Activated T-helper 2 cell treated with anti-CD3 and anti-CD28 coated beads, Interferon-gamma antibody, Interleukin-2, Interleukin-4, amounts not matched to agents 10 μg/mL and 5 μg/mL and 100 μg/mL, durations not matched to agents 14 hours and 24 hours and 36 hours (primary cell): Measurements from ENCODE around the gene POLR3GL. TPM values are rescaled to one million over a fixed set of nuclear protein-coding genes. Genes with fewer than 3 reads are reported as not detected.

ENCODE experiments used
- DNase-seq: peaks from one replicate; pipeline ENCODE4 v3.0.0; 2021; ENCODE audit warnings: low spot score
- H3K27ac Mint-ChIP-seq: one replicate; pipeline ENCODE4 v1.8.0; 2021; ENCODE audit warnings: mixed read lengths
- H3K27me3 Mint-ChIP-seq: one replicate; pipeline ENCODE4 v1.8.0; 2021; ENCODE audit warnings: low read depth, mixed read lengths
- H3K36me3 Mint-ChIP-seq: one replicate; pipeline ENCODE4 v1.8.0; 2021; ENCODE audit warnings: low read depth, mixed read lengths
- H3K4me1 Mint-ChIP-seq: one replicate; pipeline ENCODE4 v1.8.0; 2021; ENCODE audit warnings: low read depth, mixed read lengths
- H3K4me3 Mint-ChIP-seq: one replicate; pipeline ENCODE4 v1.8.0; 2021; ENCODE audit warnings: low read depth, mild to moderate bottlenecking, moderate library complexity, mixed read lengths
- H3K9me3 Mint-ChIP-seq: one replicate; pipeline ENCODE4 v1.8.0; 2021; ENCODE audit warnings: mixed read lengths
- intact Hi-C: fragments of 100-400 bp; cut with micrococcal nuclease; formaldehyde crosslinking; loops from one replicate; pipeline ENCODE4 v1.15.1; 2023
- total RNA-seq: library from RNA; stranded (reverse); gene quantifications from 2 replicates; pipeline ENCODE4 v1.2.3, GENCODE V29; 2022

The POLR3GL gene
- total RNA-seq, 1 donor from 2014 or later = 14.7 TPM

DNA sequence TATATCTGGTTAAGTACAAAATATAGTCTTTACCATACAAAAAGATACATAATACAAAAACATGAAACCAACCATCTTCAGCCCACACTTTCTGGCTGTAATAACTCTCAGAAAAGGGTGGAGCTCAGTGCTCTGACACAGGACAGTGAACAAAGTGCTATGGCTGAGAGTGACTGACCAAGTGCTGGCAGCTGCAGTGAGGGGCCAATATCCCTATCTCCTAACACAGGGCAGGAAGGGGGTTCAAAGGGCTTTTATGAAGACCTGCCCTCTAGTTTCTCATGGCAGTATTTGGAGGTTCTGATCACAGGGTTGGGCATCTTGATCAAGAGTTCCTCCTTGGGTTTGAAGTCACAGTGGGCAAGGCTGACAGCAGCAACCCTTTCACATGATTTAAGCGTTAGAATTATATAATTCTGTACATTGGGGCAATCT lies 28.0 kb downstream of the POLR3GL start:
- Mint-ChIP-seq H3K36me3 (peaks cover 48% of the 10 kb centered on the region), H3K27ac (peak overlapping the region; percentile 54), H3K4me3 (peak overlapping the region; percentile 85), H3K4me1 (peaks cover 52% of the 10 kb centered on the region), H3K27me3 (no peaks in the 10 kb centered on the region), H3K9me3 (no peaks in the 10 kb centered on the region)
- DNase-seq = no peak
- intact Hi-C loops = no loop called here

- peak overlapping the region; percentile 54 for H3K27ac Mint-ChIP-seq
- peaks cover 48% of the 10 kb centered on the region for H3K36me3 Mint-ChIP-seq
- peaks cover 57% of the 10 kb centered on the region for H3K4me1 Mint-ChIP-seq
- DNase-seq = no peak
- peak overlapping the region; percentile 85 for H3K4me3 Mint-ChIP-seq
- intact Hi-C loops = no loop called here
- H3K27me3 Mint-ChIP-seq = no peaks in the 10 kb centered on the region
- H3K9me3 Mint-ChIP-seq = no peaks in the 10 kb centered on the region
Measured at GRCh38 chr1:145992958-145993617, 28.6 kb downstream of the POLR3GL start.

DNA sequence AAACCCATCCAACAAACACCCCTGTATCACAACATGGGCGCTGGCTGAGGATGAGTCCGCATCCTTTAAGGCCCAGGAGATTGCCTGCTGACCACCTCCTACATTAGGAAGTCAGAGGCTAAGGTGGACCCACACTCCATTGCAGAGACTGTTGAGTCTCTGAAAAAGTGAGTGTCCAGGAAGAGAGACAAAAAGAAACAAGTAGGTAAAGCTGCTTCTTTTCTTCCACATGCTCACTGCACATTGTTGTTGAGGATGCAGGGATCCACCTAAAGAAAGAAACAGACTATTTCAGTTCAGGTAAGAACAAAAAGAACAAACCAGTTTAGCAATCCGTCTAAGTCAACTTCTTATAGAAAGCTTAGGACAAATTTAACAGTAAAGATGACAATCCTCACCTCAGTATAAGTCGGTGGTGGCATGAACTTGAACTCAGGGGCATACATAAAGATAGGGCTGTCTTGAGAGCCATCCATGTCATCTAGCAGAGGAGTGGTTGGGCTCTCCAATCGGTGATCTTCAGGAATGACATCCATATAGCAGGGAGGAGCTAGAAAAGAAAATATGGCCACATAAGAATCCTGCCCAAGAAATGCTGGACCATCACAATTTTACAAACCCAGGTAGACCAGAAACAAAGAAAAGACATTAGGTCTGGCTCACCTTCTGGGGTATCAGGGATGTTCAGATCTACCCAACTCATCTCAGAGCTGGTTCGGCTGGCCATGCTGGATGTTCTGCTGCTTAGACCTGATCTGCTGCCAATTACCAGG lies 29.3 kb downstream of the POLR3GL start:
- DNase-seq = no peak
- H3K27me3 Mint-ChIP-seq = no peaks in the 10 kb centered on the region
- peaks cover 48% of the 10 kb centered on the region for H3K36me3 Mint-ChIP-seq
- no peaks in the 10 kb centered on the region for H3K9me3 Mint-ChIP-seq
- intact Hi-C loops = loop anchor here (1.0 to 2.0 kb wide), 2 partner anchors 15 to 19 kb away; no protein-coding TSS in a partner anchor
- H3K27ac Mint-ChIP-seq = peak overlapping the region; percentile 95
- H3K4me1 Mint-ChIP-seq = peaks cover 60% of the 10 kb centered on the region
- H3K4me3 Mint-ChIP-seq = peak overlapping the region; percentile 85

DNA sequence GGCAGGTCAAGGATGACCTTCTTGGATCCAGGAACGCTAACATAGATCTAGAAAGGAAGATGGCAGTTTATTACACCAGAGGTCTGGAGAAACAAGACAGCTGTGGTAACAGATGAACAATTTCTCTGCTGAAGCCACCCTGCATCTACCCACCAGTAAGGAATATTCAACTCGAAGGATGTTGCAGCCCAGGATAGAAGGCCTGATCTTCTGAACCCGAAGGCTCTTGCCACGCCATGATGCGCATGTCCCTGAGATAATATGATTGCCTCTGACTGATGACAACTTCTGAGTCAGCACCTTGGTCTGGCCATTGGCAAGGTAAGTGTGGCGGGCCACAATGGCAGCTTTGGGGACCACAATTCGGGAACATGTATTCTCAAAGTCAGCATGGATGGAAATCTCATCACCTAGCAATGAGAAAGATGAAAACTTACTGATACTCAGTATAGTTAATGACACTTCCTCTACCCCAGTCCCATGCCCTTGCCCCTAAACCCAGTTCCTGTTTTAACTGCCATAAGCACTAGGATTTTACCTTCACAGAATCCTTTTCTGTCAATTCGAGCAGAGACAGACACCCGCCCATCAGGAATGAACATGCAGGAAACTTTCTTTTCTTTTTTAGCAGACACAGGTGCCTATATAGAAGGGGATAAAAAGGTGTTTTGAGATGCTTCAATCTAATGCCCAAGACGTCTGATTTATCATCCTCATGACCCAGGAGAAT lies 30.1 kb downstream of the POLR3GL start:
- H3K36me3 Mint-ChIP-seq = peaks cover 48% of the 10 kb centered on the region
- peak overlapping the region; percentile 95 for H3K27ac Mint-ChIP-seq
- H3K4me3 Mint-ChIP-seq = peak overlapping the region; percentile 85
- intact Hi-C loops = loop anchor here (1.0 to 5.0 kb wide), 5 partner anchors 15 to 77 kb away; partner anchors contain the start of genes ANKRD34A, PEX11B and POLR3GL
- H3K9me3 Mint-ChIP-seq = no peaks in the 10 kb centered on the region
- no peaks in the 10 kb centered on the region for H3K27me3 Mint-ChIP-seq
- DNase-seq = no peak
- H3K4me1 Mint-ChIP-seq = peaks cover 65% of the 10 kb centered on the region

- Mint-ChIP-seq H3K4me3 (peak overlapping the region; percentile 85), H3K36me3 (peaks cover 48% of the 10 kb centered on the region), H3K4me1 (peaks cover 69% of the 10 kb centered on the region), H3K27ac (peak overlapping the region; percentile 95), H3K9me3 (no peaks in the 10 kb centered on the region), H3K27me3 (no peaks in the 10 kb centered on the region)
- intact Hi-C loops = loop anchor here (2.0 to 5.0 kb wide), 4 partner anchors 17 to 78 kb away; partner anchors contain the start of genes ANKRD34A, PEX11B and POLR3GL
- DNase-seq = no peak
Measured at GRCh38 chr1:145995148-145995881, 30.8 kb downstream of the POLR3GL start.

DNA sequence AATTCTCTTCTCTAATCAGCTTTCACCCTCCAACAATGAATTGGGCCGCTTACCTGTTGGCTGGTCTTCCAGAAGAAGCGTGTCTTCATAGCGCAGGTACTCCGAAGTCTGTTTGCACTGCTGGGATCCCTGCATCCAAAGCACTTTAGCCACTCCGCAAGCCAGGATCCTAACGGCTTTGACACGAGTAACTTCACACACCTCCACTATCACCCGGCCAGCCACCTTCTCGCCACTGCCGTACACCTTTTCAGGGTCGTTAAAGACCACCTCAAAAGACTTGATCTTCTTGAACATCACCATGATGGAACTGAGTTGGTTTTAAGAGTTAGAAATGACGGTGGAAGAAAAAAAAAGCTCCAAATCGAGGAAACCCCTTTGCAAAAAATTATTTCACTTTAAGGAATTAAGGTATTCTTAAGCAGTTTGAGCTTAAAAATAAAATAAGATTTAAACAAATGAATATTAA lies 31.5 kb downstream of the POLR3GL start:
- no peaks in the 10 kb centered on the region for H3K27me3 Mint-ChIP-seq
- no peak for DNase-seq
- peaks cover 63% of the 10 kb centered on the region for H3K4me1 Mint-ChIP-seq
- peak overlapping the region; percentile 95 for H3K27ac Mint-ChIP-seq
- intact Hi-C loops = loop anchor here (2.0 to 5.0 kb wide), 4 partner anchors 17 to 79 kb away; partner anchors contain the start of genes ANKRD34A, PEX11B and POLR3GL
- H3K36me3 Mint-ChIP-seq = peaks cover 46% of the 10 kb centered on the region
- no peaks in the 10 kb centered on the region for H3K9me3 Mint-ChIP-seq
- H3K4me3 Mint-ChIP-seq = peak overlapping the region; percentile 85

- peak; percentile 89 for DNase-seq
- Mint-ChIP-seq H3K36me3 (peaks cover 45% of the 10 kb centered on the region), H3K9me3 (no peaks in the 10 kb centered on the region), H3K4me3 (peak within 1 kb of the TSS; percentile 85), H3K27me3 (no peaks in the 10 kb centered on the region), H3K4me1 (peaks cover 62% of the 10 kb centered on the region), H3K27ac (peak within 1 kb of the TSS; percentile 95)
- intact Hi-C loops = loop anchor here (1.0 to 5.0 kb wide), 5 partner anchors 11 to 79 kb away; partner anchors contain the start of genes ANKRD34A, PEX11B and POLR3GL
Measured at GRCh38 chr1:145996433-145997015, 32.0 kb downstream of the POLR3GL start, which contains the start of gene TXNIP. TXNIP (minus strand) TSS chr1:145996579; CDS start chr1:145996266, 313 bp downstream.

DNA sequence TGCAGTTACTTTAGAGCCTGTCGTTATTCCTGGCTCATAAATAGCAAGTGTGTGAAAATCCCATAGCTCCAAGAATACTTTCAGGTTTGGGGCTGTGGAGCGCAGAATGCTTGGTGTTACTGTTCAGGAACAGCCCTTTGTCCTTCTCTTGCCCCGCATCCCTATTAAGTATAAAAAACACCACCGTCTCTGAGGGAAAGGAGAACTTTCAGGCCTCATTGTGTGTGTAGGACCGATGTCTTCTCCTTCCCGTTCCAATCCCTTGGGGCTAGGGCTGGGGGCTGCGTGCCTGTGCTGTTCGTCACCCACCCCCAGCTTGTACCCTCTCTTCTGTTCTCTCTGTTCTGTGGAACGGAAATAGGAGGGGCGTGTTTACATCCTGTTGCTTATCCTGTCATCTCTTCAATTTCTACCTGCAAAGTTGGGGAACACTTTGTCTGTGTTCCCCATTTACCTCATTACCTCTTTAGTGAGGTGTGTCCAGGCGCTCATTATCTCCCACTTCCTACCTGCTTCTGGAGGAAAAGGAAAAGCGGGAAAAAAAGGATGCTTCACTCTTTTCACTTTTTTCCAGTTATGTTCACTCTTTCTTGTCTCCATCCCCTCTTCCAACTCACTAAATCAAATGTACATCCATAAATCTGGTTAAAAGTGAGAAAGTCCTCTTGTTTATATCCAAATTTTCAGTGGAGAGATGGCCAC lies 32.7 kb downstream of the POLR3GL start:
- H3K27ac Mint-ChIP-seq = peak overlapping the region; percentile 95
- H3K36me3 Mint-ChIP-seq = peaks cover 39% of the 10 kb centered on the region
- H3K27me3 Mint-ChIP-seq = no peaks in the 10 kb centered on the region
- H3K9me3 Mint-ChIP-seq = no peaks in the 10 kb centered on the region
- intact Hi-C loops = loop anchor here (1.0 to 5.0 kb wide), 5 partner anchors 10 to 80 kb away; partner anchors contain the start of genes ANKRD34A, PEX11B and POLR3GL
- H3K4me1 Mint-ChIP-seq = peaks cover 57% of the 10 kb centered on the region
- DNase-seq = peak; percentile 57
- H3K4me3 Mint-ChIP-seq = peak overlapping the region; percentile 85

GRCh38 chr1:145997718-145998023 lies 33.2 kb downstream of the POLR3GL start:
- intact Hi-C loops = loop anchor here (1.0 to 5.0 kb wide), 5 partner anchors 10 to 80 kb away; partner anchors contain the start of genes ANKRD34A, PEX11B and POLR3GL
- Mint-ChIP-seq H3K36me3 (peaks cover 34% of the 10 kb centered on the region), H3K9me3 (no peaks in the 10 kb centered on the region), H3K4me1 (peaks cover 53% of the 10 kb centered on the region), H3K4me3 (peak overlapping the region; percentile 85), H3K27me3 (no peaks in the 10 kb centered on the region), H3K27ac (peak overlapping the region; percentile 95)
- DNase-seq = no peak

DNA sequence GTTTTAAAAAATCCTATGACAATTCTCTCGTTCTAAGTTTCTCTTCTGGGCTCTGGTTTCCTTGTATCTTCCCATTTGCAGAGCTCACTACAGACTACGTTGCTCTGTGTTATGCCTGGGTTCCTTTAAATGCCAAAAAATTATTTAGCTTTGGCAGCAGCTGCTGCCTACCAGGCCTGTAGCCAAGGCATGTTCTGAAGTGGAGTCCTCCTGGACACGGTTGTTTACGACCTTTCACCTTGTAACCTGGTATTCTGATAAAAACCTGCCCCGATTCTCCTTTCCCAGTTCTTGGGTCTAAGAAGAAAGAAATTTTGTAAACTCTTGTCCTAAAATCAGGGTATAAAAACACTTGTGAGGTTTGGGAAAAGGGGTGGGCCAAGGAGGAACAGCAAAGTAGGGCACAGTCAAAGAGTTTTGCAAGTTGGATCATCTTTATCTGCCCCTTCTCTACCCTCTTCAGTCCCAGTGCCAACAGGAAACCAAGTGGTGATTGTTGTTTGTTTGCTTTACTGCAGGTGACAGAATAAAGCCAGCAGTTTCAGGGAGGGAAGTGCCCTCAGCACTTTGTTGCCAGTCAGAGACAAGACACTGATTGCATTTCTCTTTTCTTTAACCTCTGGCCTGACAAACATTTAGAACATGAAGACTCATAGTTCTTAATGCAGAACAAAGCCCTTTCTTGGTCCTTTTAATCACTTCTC lies 35.0 kb downstream of the POLR3GL start:
- H3K4me1 Mint-ChIP-seq = peaks cover 38% of the 10 kb centered on the region
- no peaks in the 10 kb centered on the region for H3K27me3 Mint-ChIP-seq
- peak overlapping the region; percentile 54 for H3K4me3 Mint-ChIP-seq
- H3K9me3 Mint-ChIP-seq = no peaks in the 10 kb centered on the region
- no peak for DNase-seq
- intact Hi-C loops = loop anchor here (5.0 kb wide), 3 partner anchors 37 to 82 kb away; partner anchors contain the start of genes ANKRD34A, PEX11B and POLR3GL
- peaks cover 16% of the 10 kb centered on the region for H3K36me3 Mint-ChIP-seq
- peak overlapping the region; percentile 95 for H3K27ac Mint-ChIP-seq
